GM12873 (cell line): ENCODE results near the gene SLC6A19.
A peak's percentile ranks its signal among the peaks of the same experiment; 100 is the strongest.

Experiments
- CTCF ChIP-seq: IDR thresholded peaks from 2 replicates; pipeline ENCODE4 v1.5.1; 2012; ENCODE audit warnings: low read depth, mild to moderate bottlenecking, moderate library complexity, low read length, control low read depth; ENCODE audit not compliant: insufficient read depth; ENCODE audit errors: missing control alignments

SLC6A19 gene

GRCh38 chr5:1203968-1204692 is 2.7 kb downstream of the SLC6A19 start:
- TF ChIP-seq CTCF: no peak

GRCh38 chr5:1204693-1205242 is 3.4 kb downstream of the SLC6A19 start:
- peak; percentile 2 for TF ChIP-seq CTCF

- TF ChIP-seq CTCF: no peak
Observed at GRCh38 chr5:1205255-1206180, 4.1 kb downstream of the SLC6A19 start.

GRCh38 chr5:1206521-1207412 is 5.4 kb downstream of the SLC6A19 start:
- no peak for TF ChIP-seq CTCF

DNA sequence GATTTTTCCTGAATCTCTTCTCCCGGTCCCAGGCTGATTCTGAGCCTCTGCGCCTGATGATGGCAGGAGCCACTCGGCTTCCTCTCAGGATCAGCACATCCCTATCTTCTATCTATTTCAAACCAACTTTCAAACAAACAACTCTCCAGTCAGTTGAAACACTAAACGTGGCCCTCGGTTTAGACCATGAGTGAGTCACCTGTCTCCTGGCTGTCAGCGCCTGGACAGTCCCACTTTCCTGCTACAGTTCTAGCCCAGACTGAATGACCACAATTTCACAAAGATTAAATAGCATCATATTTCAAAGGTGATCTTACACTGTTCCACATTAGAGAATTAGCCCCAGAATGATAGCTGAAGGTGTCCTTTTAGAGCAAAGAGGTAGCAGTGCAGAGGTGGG is 6.2 kb downstream of the SLC6A19 start:
- no peak for TF ChIP-seq CTCF

DNA sequence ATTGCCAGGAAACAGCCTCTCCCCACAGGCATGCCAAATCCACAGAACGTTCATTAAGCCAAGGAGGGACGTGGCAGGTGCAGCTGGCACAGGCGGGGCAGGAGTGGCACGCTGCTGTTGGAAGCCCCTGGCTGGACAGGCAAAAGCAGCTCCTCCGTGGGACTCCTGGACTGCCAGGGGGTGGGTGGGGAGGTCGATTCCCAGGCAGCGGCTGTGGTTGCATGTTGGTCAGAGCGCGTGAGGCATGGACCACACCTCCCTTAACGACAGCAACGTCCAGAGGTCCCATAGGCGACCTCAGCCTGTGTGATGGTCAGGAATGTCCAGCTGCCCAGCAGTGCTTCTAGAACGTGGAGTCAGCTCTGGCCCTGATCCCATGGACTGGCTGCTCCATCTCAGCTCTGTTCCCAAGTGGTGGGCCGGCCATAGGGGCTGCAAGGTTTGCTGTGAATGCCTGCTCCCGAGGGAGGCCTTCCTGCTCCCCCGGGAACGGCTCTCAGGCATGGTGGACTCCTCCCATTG is 6.9 kb downstream of the SLC6A19 start:
- TF ChIP-seq CTCF: no peak
